Cardiac fibroblast (primary cell): ENCODE measurements around the gene SMIM13.

Experiments used
- DNase-seq, 2 donors: peaks; one replicate each; pipeline versions ENCODE4 v3.0.0 to v3.0.0-alpha.2; 2010; ENCODE audit warnings: low read depth in 2 of 2
- H3K4me3 ChIP-seq, 2 donors: replicated peaks in 1 of 2; 1 replicate in 1 of 2; 2 replicates in 1 of 2; pipeline ENCODE4 v1.5.1; 2011; ENCODE audit warnings: low read depth in 2 of 2, low read length in 2 of 2, mild to moderate bottlenecking in 2 of 2, moderate library complexity in 1 of 2
- TF ChIP-seq, protein P1 (sequence below): IDR thresholded peaks from one replicate; pipeline ENCODE4 v1.5.1; 2011; ENCODE audit warnings: low read depth, mild to moderate bottlenecking, low read length, inconsistent platforms

Gene SMIM13

DNA sequence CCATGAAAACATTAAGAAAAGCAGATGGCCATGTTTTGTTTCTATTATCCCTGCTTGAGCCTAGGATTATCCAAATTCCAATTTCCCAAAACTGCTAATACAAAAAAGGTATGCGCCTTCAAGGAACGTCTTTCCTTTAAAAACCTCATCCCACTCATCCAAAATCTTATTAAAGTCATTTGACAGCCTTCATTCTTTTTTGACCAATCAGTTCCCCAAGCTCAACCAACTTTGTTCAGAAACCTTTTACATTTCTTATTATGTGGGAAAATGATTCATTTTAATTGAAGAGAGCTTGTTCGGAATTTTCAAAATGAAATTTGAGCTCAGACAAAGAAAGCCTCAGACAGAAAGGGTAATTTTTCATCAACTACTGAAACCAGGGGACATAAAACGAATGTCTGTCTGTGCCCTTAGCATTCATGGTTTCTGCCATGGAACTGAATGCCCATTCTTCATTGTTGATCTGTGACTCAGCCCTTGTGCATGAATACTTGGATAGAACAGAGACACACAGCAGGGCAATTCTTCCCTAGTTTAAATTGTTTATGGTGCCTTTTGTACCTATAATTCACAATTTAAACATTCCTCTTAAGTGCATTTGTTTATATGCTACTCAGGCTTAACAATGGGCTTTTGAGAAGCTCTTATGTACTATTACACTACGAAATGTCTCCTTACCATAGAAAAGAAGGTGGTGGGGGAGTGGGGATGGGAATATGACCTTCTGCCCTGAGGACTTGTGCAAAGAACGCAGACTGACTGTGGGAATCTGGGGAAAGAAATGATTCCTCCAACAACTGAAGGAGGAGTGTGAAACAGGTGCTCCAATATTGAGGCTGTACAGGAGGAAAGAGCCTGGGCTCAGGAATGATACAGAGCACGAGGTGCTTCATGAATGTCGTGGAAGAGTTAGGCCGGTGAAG lies 67.7 kb downstream of the SMIM13 start:
- H3K4me3 ChIP-seq: no peak overlapping the region
- DNase-seq: peak in 1 of 2 donors; percentile 49
- TF ChIP-seq, protein P1, sequence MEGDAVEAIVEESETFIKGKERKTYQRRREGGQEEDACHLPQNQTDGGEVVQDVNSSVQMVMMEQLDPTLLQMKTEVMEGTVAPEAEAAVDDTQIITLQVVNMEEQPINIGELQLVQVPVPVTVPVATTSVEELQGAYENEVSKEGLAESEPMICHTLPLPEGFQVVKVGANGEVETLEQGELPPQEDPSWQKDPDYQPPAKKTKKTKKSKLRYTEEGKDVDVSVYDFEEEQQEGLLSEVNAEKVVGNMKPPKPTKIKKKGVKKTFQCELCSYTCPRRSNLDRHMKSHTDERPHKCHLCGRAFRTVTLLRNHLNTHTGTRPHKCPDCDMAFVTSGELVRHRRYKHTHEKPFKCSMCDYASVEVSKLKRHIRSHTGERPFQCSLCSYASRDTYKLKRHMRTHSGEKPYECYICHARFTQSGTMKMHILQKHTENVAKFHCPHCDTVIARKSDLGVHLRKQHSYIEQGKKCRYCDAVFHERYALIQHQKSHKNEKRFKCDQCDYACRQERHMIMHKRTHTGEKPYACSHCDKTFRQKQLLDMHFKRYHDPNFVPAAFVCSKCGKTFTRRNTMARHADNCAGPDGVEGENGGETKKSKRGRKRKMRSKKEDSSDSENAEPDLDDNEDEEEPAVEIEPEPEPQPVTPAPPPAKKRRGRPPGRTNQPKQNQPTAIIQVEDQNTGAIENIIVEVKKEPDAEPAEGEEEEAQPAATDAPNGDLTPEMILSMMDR: no peak

DNA sequence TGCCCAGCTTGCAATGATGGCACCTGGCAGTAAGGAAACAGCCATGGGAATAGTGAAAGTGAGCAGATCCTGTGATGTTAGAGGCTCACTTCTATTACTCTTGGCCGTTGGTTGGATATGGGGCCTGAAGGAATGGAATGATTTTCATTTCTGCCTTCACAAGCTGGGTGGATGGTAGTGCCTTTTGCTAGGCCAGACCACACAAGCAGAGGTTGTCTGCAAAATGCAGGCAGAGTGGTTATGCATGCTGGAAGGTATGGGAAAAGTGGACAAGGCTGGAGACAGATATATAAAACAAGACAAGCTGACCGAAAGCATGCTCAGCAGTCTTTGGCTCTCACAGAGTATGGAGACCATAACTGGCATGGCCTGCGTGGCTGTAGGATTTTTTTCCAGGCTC lies 68.6 kb downstream of the SMIM13 start:
- no peak overlapping the region for H3K4me3 ChIP-seq
- TF ChIP-seq, protein P1: no peak
- DNase-seq: no peak

DNA sequence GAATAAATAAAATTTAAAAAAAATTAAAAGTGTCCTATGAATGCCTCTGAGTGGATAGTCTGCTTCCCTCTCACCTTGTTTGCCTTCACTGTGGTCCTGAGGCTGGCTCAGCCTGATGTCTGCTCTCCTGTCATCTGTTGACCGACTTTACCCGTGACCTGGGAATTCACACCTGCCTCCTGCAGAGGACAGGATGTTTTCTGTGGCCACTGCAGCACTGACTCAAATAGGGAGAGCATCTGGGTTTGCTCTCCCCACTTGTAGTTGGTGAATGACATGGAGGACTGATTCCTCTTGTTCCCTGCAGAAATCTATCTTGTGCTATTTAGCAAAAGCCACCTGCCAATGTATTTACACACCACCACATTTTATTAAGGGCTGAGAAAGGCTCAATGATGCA lies 70.3 kb downstream of the SMIM13 start:
- TF ChIP-seq, protein P1: no peak
- DNase-seq: no peak
- no peak overlapping the region for H3K4me3 ChIP-seq

DNA sequence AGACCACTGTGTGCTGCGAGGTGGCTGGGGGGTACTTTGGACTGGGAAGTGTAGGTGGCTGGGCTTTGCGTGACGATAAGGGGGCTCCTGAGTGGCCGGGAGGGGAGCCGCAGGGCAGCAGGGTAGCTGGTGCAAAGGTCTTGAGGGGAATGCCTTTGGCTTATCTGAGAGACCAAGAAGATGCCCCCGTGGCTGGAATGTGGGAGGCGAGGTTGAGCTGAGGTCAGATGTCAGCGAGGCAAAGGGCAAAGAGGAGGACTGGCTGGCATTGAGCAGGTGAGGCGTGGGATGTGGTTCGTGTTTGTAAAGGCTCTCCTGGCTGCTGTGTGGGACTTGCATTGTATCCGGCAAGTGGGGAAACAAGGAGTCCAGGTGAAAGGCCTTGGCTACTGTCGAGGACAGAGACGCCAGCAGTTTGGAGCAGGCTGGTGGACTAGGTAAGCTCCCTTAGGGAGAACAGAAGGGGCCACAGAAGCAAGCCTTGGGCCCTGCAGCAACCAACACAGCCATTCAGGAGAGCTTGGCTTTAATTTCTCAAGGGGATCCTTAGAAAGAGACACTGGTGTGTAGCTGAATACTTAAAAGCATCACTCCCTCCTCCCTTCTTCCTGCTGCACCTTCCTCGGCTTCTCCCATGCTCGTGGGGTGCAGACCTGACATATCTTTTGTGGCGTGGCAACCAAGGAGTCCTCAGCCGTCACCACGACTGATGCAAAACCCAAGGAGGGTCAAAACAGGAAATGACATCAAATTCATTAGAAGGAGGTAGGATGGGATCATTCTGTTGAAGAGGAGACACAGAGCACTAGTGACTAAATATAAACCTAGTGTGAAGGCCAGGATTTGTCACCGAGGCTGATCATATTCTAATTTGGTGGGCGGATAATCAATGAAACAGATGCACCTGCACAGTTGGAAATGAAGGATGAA lies 71.3 kb downstream of the SMIM13 start:
- TF ChIP-seq, protein P1: no peak
- H3K4me3 ChIP-seq: no peak overlapping the region
- DNase-seq: no peak

DNA sequence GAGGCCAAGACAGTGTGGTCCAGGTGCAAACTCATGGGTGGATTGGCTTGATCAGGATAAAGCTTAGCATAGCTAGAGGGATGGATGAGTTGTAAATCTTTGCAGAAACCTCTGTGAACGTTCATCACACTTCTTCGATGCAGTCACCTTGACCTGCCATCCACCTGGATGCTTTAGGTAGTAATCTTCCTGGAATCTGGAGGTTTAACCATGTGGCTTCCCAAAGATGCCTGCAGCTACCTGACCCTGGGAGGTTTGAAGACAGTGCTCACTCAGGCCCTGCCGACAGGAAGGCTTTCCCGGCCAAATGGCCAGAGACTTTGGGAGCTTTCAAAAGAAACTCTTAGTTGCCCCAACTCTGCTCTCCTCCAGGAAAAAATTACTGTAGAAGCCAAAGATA lies 73.3 kb downstream of the SMIM13 start:
- no peak overlapping the region for H3K4me3 ChIP-seq
- TF ChIP-seq, protein P1: no peak
- DNase-seq: no peak

DNA sequence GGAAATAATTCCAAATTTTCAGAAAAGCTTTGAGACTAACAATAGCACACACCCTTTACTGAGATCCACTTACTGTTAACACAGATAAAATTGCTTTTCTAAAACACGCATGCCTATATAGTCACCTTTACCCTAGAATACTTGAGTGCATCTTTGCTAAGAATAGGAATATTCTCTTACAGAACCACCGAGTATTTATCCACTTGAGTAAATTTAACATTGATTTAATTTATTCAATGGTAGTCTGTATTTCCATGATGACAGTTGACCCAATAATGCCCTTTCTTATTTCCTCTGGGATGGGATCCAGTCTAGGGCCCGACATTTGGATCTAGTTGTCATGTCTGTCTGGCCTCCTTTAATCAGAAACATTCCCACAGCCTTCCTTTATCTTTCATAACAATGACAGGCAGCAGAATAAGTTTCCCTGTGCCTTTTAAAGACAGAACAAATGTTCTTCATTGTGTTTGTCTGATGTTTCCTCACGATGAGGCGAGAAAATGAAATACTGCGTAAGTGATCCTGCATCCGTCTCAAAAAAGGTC lies 74.5 kb downstream of the SMIM13 start:
- no peak overlapping the region for H3K4me3 ChIP-seq
- TF ChIP-seq, protein P1: no peak
- no peak for DNase-seq
